RCC 7860 (cell line): ENCODE results near the gene TTC6.

Experiments used
- DNase-seq: peaks from one replicate; pipeline ENCODE4 v3.0.0-alpha.2; 2015; ENCODE audit warnings: low spot score
- FAIRE-seq: peaks from 2 replicates; lab custom pipeline; 2012; peaks lifted over from hg19 to GRCh38; lab: Jason Lieb, UNC

The TTC6 gene

DNA sequence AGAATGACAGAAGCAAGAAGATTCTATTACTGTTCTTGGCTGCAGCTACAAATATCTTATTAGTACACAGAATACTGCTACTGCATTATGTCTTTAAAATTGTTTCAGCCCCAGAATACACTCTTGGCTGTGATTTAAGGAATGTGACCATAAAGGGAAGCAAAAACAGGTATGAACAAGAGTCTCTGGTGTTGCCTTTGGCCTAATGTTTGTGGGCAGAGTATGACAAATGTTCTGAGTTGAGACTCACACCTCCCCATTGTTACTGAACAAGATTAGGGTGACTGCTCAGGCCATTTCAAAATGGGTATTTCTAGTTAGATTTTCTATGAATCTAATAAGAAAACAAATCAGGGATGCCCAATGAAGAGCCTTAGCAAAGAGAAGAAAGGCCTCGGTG is 28.5 kb downstream of the TTC6 start:
- FAIRE-seq (no peak), DNase-seq (no peak)

DNA sequence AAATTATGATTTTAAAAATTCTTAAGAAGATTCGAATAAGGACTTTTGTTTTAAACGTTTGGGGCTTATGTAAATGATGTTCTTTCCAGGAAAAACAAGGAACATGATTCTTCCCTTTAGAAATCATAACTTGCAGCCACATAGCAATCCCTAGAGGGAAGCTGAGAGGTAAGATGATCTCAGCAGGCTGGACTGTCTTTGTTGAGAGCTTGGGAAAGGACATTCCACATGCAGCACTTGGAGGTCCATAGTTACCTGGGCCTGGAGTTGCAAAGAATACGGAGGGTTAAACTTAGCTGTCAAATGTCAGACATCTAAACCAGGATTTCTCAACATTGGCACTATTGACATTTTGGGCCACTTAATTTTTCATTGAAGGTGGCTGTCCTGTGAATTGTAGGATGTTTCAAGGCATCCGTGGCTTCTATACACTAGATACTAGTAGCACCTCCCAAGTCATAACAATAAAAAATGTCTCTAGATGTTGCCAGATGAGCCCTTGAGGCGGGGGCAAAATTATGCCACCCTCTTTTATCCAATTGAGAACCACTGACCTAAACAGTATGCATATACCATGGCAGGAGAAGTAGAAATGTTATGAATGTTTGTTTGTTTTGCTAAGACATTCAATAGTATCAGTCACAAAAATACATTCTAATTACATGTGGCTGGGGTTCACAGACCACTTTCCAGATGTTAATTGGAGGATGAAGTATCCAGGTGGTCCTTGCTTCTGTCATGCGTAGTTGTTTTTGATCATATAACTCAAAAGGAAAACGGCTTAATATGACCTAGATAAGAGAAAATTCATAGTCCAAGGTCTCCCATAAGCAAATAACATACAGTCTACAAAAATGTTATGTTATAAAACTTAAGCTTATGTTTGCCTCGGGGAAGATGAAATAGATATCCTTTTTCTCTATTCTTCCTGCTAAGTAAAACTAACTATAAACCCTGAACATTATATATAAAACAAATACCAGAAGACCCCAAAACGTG is 30.5 kb downstream of the TTC6 start:
- DNase-seq (no peak), FAIRE-seq (no peak)

DNA sequence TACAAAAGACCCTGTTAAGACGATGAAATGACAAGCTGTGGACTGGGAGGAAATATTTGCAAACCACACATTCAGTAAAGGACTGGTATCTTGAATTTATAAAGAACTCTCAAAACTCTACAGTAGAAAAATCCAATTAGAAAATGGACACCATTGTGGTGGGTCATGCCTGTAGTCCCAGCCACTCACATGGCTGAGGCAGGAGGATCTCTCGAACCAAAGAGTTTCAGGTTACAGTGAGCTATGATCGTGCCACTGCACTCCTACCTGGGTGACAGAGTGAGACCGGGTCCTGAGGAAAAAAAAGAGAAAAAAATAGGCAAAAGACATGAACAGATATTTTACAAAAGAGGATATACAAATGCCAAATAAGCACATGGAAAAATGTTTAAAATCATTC is 41.9 kb downstream of the TTC6 start:
- FAIRE-seq = no peak

DNA sequence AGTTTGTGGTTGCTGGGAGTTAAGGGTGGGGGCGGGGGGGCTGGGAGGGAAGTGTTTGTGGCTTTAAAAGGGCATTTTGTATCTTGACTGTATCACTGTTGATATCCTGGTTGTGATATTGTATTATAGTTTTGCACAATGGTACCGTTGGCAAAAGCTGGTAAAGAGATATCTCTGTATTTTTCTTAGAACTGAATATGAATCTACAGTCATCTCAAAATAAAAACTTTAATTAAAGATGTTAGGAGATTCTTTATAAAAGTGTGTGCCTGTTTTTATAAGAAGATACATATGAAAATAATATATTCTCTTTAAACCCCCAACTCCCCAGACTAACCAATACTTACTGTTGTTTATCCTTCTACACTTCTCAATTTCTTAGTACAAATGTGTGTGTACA is 43.2 kb downstream of the TTC6 start:
- FAIRE-seq (no peak), DNase-seq (no peak)

More for the DNA sequence above, 41.9 kb downstream of the TTC6 start:
- DNase-seq = no peak

DNA sequence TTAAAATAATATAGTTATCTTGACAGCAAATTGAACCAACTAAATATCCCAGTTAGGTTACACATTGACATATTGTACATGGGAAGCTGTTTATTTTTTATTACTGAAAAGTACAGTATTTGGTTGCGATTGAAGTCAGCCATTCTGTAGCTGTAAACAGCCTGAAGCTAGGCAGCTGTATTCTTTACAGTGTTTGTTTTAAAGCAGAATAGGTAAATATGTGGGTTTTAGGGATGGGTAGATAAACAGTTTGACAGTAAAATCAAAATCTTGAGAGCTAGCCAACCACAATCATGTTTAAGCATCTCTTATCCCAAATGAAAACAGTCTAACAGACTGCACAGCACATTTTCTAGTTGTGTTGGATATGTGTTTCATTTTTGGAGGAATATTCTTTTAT is 45.7 kb downstream of the TTC6 start:
- no peak for DNase-seq
- no peak for FAIRE-seq

DNA sequence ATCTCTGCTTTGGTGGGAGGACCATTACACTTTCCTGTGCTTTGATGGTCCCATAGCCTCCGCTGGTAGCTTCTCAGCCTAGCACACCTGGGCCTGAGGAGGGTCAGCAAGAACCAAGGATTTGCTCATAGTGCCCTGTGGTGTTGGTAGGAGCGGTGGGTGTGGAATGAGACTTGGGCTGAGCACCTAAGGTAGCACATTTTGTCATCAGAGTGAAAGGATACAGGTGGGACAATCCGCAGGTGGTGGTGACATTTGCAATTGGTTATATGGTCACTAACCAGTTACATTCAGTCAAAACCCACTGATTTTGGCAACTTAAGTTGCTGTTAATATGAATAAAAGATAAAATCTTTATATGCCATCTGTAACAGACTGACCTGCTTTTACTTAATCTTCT is 46.7 kb downstream of the TTC6 start:
- DNase-seq (no peak), FAIRE-seq (no peak)

DNA sequence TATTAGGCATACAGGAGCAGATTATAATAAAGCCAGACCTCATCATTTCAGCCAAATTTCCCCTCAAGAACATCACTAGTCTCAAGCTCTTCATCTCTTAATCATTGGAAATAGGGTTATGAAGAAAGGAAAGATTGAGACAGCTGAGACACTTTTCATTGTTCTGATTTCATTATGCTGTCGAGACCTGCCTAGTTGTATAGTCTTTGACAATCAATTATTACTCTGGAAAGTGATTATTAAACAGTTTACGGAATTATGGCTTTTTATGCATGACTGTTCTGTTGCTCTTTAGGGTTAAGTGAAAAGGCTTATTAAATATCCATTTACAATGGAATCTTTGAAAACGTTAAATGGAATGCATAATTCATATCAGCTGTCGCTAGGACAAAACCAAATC is 48.3 kb downstream of the TTC6 start:
- DNase-seq (no peak), FAIRE-seq (no peak)
